GM23338 (cell line): Measurements from ENCODE around the gene LOXL3. TPM values are rescaled to one million over a fixed set of nuclear protein-coding genes. Genes with fewer than 3 reads are reported as not detected.

Experiments
- ATAC-seq: fragments of 200-7000 bp; cut with Tn5 transposase; 3 replicates; pipeline ENCODE4 v1.9.1; 2020
- DNase-seq: peaks from one replicate; pipeline ENCODE4 v3.0.0-alpha.2; 2015; ENCODE audit warnings: low spot score
- H2AFZ ChIP-seq: fragments of 200-600 bp; sonication (generic); 2 replicates; pipeline ENCODE4 v1.8.0; 2016; ENCODE audit warnings: antibody characterized with exemption, mild to moderate bottlenecking, moderate library complexity
- H3F3A ChIP-seq: fragments of 200-600 bp; sonication (generic); replicated peaks from 2 replicates; pipeline ENCODE4 v1.8.0; 2017; ENCODE audit warnings: antibody characterized with exemption, mixed run types, low read depth
- H3K27ac ChIP-seq: fragments of 200-600 bp; sonication (generic); 2 replicates; pipeline ENCODE4 v1.6.1; 2016; ENCODE audit warnings: low read depth
- H3K27me3 ChIP-seq: fragments of 200-600 bp; sonication (generic); 2 replicates; pipeline ENCODE4 v1.8.0; 2016; ENCODE audit warnings: mild to moderate bottlenecking, mixed run types, moderate library complexity; ENCODE audit not compliant: insufficient read depth
- H3K36me3 ChIP-seq: fragments of 200-600 bp; sonication (generic); 2 replicates; pipeline ENCODE4 v1.8.0; 2016; ENCODE audit warnings: mild to moderate bottlenecking; ENCODE audit not compliant: insufficient read depth
- H3K4me1 ChIP-seq: fragments of 200-600 bp; sonication (generic); 2 replicates; pipeline ENCODE4 v1.8.0; 2016; ENCODE audit warnings: mild to moderate bottlenecking, moderate library complexity; ENCODE audit not compliant: insufficient read depth
- H3K4me2 ChIP-seq: fragments of 200-600 bp; sonication (generic); 2 replicates; pipeline ENCODE4 v1.7.1; 2017; ENCODE audit warnings: mixed run types
- H3K4me3 ChIP-seq: fragments of 200-600 bp; sonication (generic); 2 replicates; pipeline ENCODE4 v1.6.1; 2016; ENCODE audit warnings: mixed run types
- H3K79me2 ChIP-seq: fragments of 200-600 bp; sonication (generic); replicated peaks from 2 replicates; pipeline ENCODE4 v1.8.0; 2017; ENCODE audit warnings: mild to moderate bottlenecking; ENCODE audit not compliant: insufficient read depth
- H3K9me2 ChIP-seq: fragments of 200-600 bp; sonication (generic); 2 replicates; pipeline ENCODE4 v1.8.0; 2017; ENCODE audit not compliant: insufficient read depth
- H4K20me1 ChIP-seq: fragments of 200-600 bp; sonication (generic); replicated peaks from 2 replicates; pipeline ENCODE4 v1.8.0; 2017; ENCODE audit warnings: mild to moderate bottlenecking; ENCODE audit not compliant: insufficient read depth
- H3K27ac Mint-ChIP-seq: 2 replicates; pipeline ENCODE4 v1.8.0; 2020; ENCODE audit warnings: inconsistent platforms, mild to moderate bottlenecking, moderate library complexity, mixed read lengths
- H3K27me3 Mint-ChIP-seq: 3 replicates; pipeline ENCODE4 v1.8.0; 2022; ENCODE audit warnings: low read depth, mild to moderate bottlenecking, moderate library complexity, mixed read lengths, inconsistent platforms; ENCODE audit not compliant: insufficient read depth, poor library complexity
- H3K36me3 Mint-ChIP-seq: 3 replicates; pipeline ENCODE4 v1.8.0; 2021; ENCODE audit warnings: low read depth, mild to moderate bottlenecking, inconsistent platforms, moderate library complexity, mixed read lengths
- H3K4me1 Mint-ChIP-seq: 3 replicates; pipeline ENCODE4 v1.8.0; 2020; ENCODE audit warnings: mild to moderate bottlenecking, inconsistent platforms, mixed read lengths
- H3K4me3 Mint-ChIP-seq: 3 replicates; pipeline ENCODE4 v1.8.0; 2021; ENCODE audit warnings: moderate library complexity, mild to moderate bottlenecking, inconsistent platforms, mixed read lengths
- H3K9me3 Mint-ChIP-seq: 3 replicates; pipeline ENCODE4 v1.8.0; 2020; ENCODE audit warnings: moderate library complexity, mild to moderate bottlenecking, inconsistent platforms, mixed read lengths
- CREB1 ChIP-seq: fragments of 250-450 bp; sonication (Bioruptor Pico); IDR thresholded peaks from 2 replicates; pipeline ENCODE4 v1.5.0; 2020; ENCODE audit warnings: low read depth, mild to moderate bottlenecking, moderate library complexity
- CTCF ChIP-seq, 2 experiments: fragments of 200-600 bp in 1 of 2; sonication (generic) in 1 of 2; conservative IDR thresholded peaks; 2 replicates each; pipeline versions ENCODE4 v1.5.1 to v1.6.1; 2016 to 2017; ENCODE audit warnings: antibody characterized with exemption in 2 of 2, low read depth in 2 of 2, mild to moderate bottlenecking in 2 of 2, moderate library complexity in 1 of 2
- ETS1 ChIP-seq: IDR thresholded peaks from 2 replicates; pipeline ENCODE4 v1.6.1; 2016; ENCODE audit warnings: antibody characterized with exemption
- EZH2 ChIP-seq: fragments of 200-600 bp; sonication (generic); IDR thresholded peaks from one replicate; pipeline ENCODE4 v1.8.0; 2017; ENCODE audit warnings: antibody characterized with exemption, mild to moderate bottlenecking, low read depth; ENCODE audit not compliant: unreplicated experiment
- EZH2phosphoT487 ChIP-seq: fragments of 200-600 bp; sonication (generic); IDR thresholded peaks from one replicate; pipeline ENCODE4 v1.8.1; 2018; ENCODE audit warnings: antibody characterized with exemption; ENCODE audit not compliant: unreplicated experiment
- JUNB ChIP-seq: IDR thresholded peaks from one replicate; pipeline ENCODE4 v1.6.1; 2016; ENCODE audit warnings: antibody characterized with exemption; ENCODE audit not compliant: unreplicated experiment
- NANOG ChIP-seq: IDR thresholded peaks from 2 replicates; pipeline ENCODE4 v1.6.1; 2016; ENCODE audit warnings: antibody characterized with exemption, borderline replicate concordance
- POLR2AphosphoS5 ChIP-seq: IDR thresholded peaks from 2 replicates; pipeline ENCODE4 v1.6.1; 2016; ENCODE audit warnings: antibody characterized with exemption, low read depth
- REST ChIP-seq: IDR thresholded peaks from one replicate; pipeline ENCODE4 v1.6.1; 2018; ENCODE audit warnings: antibody characterized with exemption; ENCODE audit not compliant: unreplicated experiment
- STAT1 ChIP-seq: IDR thresholded peaks from one replicate; pipeline ENCODE4 v1.6.1; 2016; ENCODE audit warnings: antibody characterized with exemption; ENCODE audit not compliant: unreplicated experiment
- ZNF114 ChIP-seq: fragments of 250-450 bp; sonication (Bioruptor Pico); IDR thresholded peaks from 2 replicates; pipeline ENCODE4 v1.5.0; 2020; ENCODE audit warnings: mild to moderate bottlenecking, moderate library complexity
- ZNF331 ChIP-seq: fragments of 250-450 bp; sonication (Bioruptor Pico); IDR thresholded peaks from 2 replicates; pipeline ENCODE4 v1.5.0; 2020; ENCODE audit warnings: low read depth, mild to moderate bottlenecking, moderate library complexity
- ZNF462 ChIP-seq: fragments of 250-450 bp; sonication (Bioruptor Pico); IDR thresholded peaks from 2 replicates; pipeline ENCODE4 v1.5.0; 2020; ENCODE audit warnings: mild to moderate bottlenecking, moderate library complexity
- polyA plus RNA-seq: library from polyadenylated mRNA; unstranded; fragments of >200 nt; fragmentation: Nextera tagmentation; extraction: Ambion mirVana; gene quantifications from 2 replicates; pipeline ENCODE4 v1.2.1, GENCODE V29; 2016
- total RNA-seq: library from RNA; depleted of rRNA; stranded (reverse); fragments of >200 nt; shearing (Covaris generic); gene quantifications from 2 replicates; pipeline ENCODE4 v1.2.3, GENCODE V29; 2014

The LOXL3 gene
- total and polyA plus RNA-seq, 2 experiments from 2014 or later, result 4.7 to 14.9 TPM

- Histone ChIP-seq H3K27me3 (no peaks in the 10 kb centered on the region), H3K9me2 (no peaks in the 10 kb centered on the region), H3K4me2 (no peak overlapping the region), H3K4me1 (no peaks in the 10 kb centered on the region), H4K20me1 (no peaks in the 10 kb centered on the region), H3F3A (no peaks in the 10 kb centered on the region), H2AFZ (no peak overlapping the region), H3K79me2 (no peaks in the 10 kb centered on the region), H3K4me3 (no peak overlapping the region), H3K27ac (no peak overlapping the region), H3K36me3 (no peaks in the 10 kb centered on the region)
- DNase-seq, result no peak
- H3K9me3 Mint-ChIP-seq, result no peaks in the 10 kb centered on the region
- H3K4me3 Mint-ChIP-seq, result no peak overlapping the region
- no peak for TF ChIP-seq ZNF462 (CRISPR knock-in tag)
- no peak for TF ChIP-seq STAT1
- TF ChIP-seq ZNF114 (CRISPR knock-in tag), result no peak
- TF ChIP-seq JUNB, result no peak
- TF ChIP-seq ZNF331 (CRISPR knock-in tag), result no peak
- TF ChIP-seq ETS1, result no peak
- TF ChIP-seq EZH2phosphoT487, result no peak
- no peak for TF ChIP-seq REST
- no peak for TF ChIP-seq NANOG
- TF ChIP-seq CREB1 (CRISPR knock-in tag), result no peak
- no peak for TF ChIP-seq EZH2
- no peak for TF ChIP-seq CTCF (conservative IDR thresholded peaks at IDR 0.05; ENCODE audit: low read depth in 2 of 2)
- no peak for TF ChIP-seq POLR2AphosphoS5
- no peaks in the 10 kb centered on the region for H3K27me3 Mint-ChIP-seq
- no peak overlapping the region for H3K27ac Mint-ChIP-seq
- no peak for ATAC-seq
- H3K36me3 Mint-ChIP-seq, result no peaks in the 10 kb centered on the region
- peaks cover 7% of the 10 kb centered on the region for H3K4me1 Mint-ChIP-seq
These were observed 23.7 kb upstream of the LOXL3 start for GRCh38 chr2:74577448-74577847.
